HepG2 (cell line): ENCODE results near the gene SEMA4B. TPM values are rescaled to one million over a fixed set of nuclear protein-coding genes. Genes with fewer than 3 reads are reported as not detected.

Experiments
- CEBPZ ChIP-seq: IDR thresholded peaks from 2 replicates; pipeline ENCODE4 v1.6.1; 2012; ENCODE audit warnings: low read length, improper control_type of control experiment
- ELF1 ChIP-seq: sonication (generic); formaldehyde crosslinking; IDR thresholded peaks from 2 replicates; pipeline ENCODE4 v1.4.0; 2020; ENCODE audit warnings: missing genetic modification reagents
- ETV5 ChIP-seq: IDR thresholded peaks from 2 replicates; pipeline ENCODE4 v1.6.1; 2018; ENCODE audit warnings: missing biosample characterization, missing genetic modification reagents, inconsistent platforms, borderline replicate concordance
- HDAC1 ChIP-seq: sonication (generic); formaldehyde crosslinking; IDR thresholded peaks from 2 replicates; pipeline ENCODE4 v1.5.1; 2020; ENCODE audit warnings: mild to moderate bottlenecking, missing genetic modification reagents
- KLF6 ChIP-seq: IDR thresholded peaks from 2 replicates; pipeline ENCODE4 v1.8.0; 2016; ENCODE audit warnings: missing biosample characterization, missing genetic modification reagents
- NFKBIZ ChIP-seq: IDR thresholded peaks from 2 replicates; pipeline ENCODE4 v1.6.1; 2018; ENCODE audit warnings: missing genetic modification reagents, missing compliant biosample characterization
- NONO ChIP-seq, 2 experiments: fragments of 450-650 bp in 1 of 2; sonication (generic) in 1 of 2; formaldehyde crosslinking in 1 of 2; IDR thresholded peaks in 1 of 2; conservative IDR thresholded peaks in 1 of 2; 2 replicates each; pipeline versions ENCODE4 v1.6.1 to v1.8.0; 2017 to 2022; ENCODE audit warnings: mild to moderate bottlenecking in 1 of 2, missing genetic modification reagents in 1 of 2, moderate library complexity in 1 of 2
- ONECUT2 ChIP-seq: sonication (generic); formaldehyde crosslinking; IDR thresholded peaks from 2 replicates; pipeline ENCODE4 v1.4.0; 2020; ENCODE audit warnings: missing genetic modification reagents
- POLR2G ChIP-seq: fragments of 200-400 bp; formaldehyde crosslinking; IDR thresholded peaks from 2 replicates; pipeline ENCODE4 v1.6.1; 2018; ENCODE audit warnings: mild to moderate bottlenecking, low read depth, low read length, moderate library complexity
- RARG ChIP-seq: sonication (generic); formaldehyde crosslinking; IDR thresholded peaks from 2 replicates; pipeline ENCODE4 v1.4.0; 2020; ENCODE audit warnings: low read depth, mild to moderate bottlenecking, missing genetic modification reagents
- RFXANK ChIP-seq: IDR thresholded peaks from 2 replicates; pipeline ENCODE4 v1.6.1; 2016
- RFXAP ChIP-seq: sonication (generic); formaldehyde crosslinking; IDR thresholded peaks from 2 replicates; pipeline ENCODE4 v1.4.0; 2020; ENCODE audit warnings: missing genetic modification reagents, borderline replicate concordance
- SMC3 ChIP-seq: IDR thresholded peaks from 2 replicates; pipeline ENCODE4 v1.6.1; 2011; ENCODE audit warnings: low read length, improper control_type of control experiment
- TARDBP ChIP-seq: sonication (generic); formaldehyde crosslinking; IDR thresholded peaks from 2 replicates; pipeline ENCODE4 v1.8.0; 2022; ENCODE audit warnings: mild to moderate bottlenecking, missing genetic modification reagents
- ZBTB4 ChIP-seq: sonication (generic); formaldehyde crosslinking; IDR thresholded peaks from 2 replicates; pipeline ENCODE4 v1.4.0; 2020; ENCODE audit warnings: missing genetic modification reagents, mild to moderate bottlenecking, borderline replicate concordance
- ZNF207 ChIP-seq: fragments of 450-650 bp; IDR thresholded peaks from 2 replicates; pipeline ENCODE4 v1.6.1; 2016; ENCODE audit warnings: antibody characterized with exemption, borderline replicate concordance
- ZNF326 ChIP-seq: sonication (generic); formaldehyde crosslinking; IDR thresholded peaks from 2 replicates; pipeline ENCODE4 v1.4.0; 2020; ENCODE audit warnings: missing genetic modification reagents, borderline replicate concordance
- ZNF496 ChIP-seq: sonication (generic); formaldehyde crosslinking; IDR thresholded peaks from 2 replicates; pipeline ENCODE4 v1.8.1; 2023; ENCODE audit warnings: mild to moderate bottlenecking, moderate library complexity, missing genetic modification reagents; ENCODE audit not compliant: insufficient replicate concordance
- ZNF780A ChIP-seq: sonication (generic); formaldehyde crosslinking; IDR thresholded peaks from 2 replicates; pipeline ENCODE4 v1.8.0; 2022; ENCODE audit warnings: mild to moderate bottlenecking, missing genetic modification reagents, moderate library complexity
- ZNF839 ChIP-seq: sonication (generic); formaldehyde crosslinking; IDR thresholded peaks from 2 replicates; pipeline ENCODE4 v1.4.0; 2020; ENCODE audit warnings: missing genetic modification reagents, mild to moderate bottlenecking, borderline replicate concordance
- ZNF878 ChIP-seq: sonication (generic); formaldehyde crosslinking; IDR thresholded peaks from 2 replicates; pipeline ENCODE4 v1.8.1; 2023; ENCODE audit warnings: mild to moderate bottlenecking, missing genetic modification reagents, moderate library complexity
- polyA plus RNA-seq, 8 experiments: library from polyadenylated mRNA; depleted of rRNA in 3 of 8; stranded (reverse) in 7 of 8; unstranded in 1 of 8; fragments of >200 nt; fragmentation: Illumina TruSeq in 4 of 8; extraction: Trizol in 4 of 8; gene quantifications; 2 replicates each; pipeline versions ENCODE4 v1.2.1 to v1.2.3, GENCODE V29; 2011 to 2016; ENCODE audit warnings: low read depth in 4 of 8, missing spikeins in 1 of 8, mixed read lengths in 1 of 8; ENCODE audit not compliant: insufficient read depth in 1 of 8
- total RNA-seq, 5 experiments: library from RNA; depleted of rRNA; stranded (reverse); fragments of >200 nt; fragmentation: Illumina TruSeq; extraction: Trizol; gene quantifications; 2 replicates each; pipeline ENCODE4 v1.2.3, GENCODE V29; 2016; ENCODE audit warnings: low read depth in 1 of 5
- TF ChIP-seq, protein P1 (sequence below): sonication (generic); formaldehyde crosslinking; conservative IDR thresholded peaks from 2 replicates; pipeline ENCODE4 v1.8.1; 2023; ENCODE audit warnings: missing genetic modification reagents

SEMA4B gene
- total and polyA plus RNA-seq, 2 of the 13 experiments (the other 11 are each of a cell fraction or from before 2014, with no cell fraction given) = 2.1 to 17.0 TPM

DNA sequence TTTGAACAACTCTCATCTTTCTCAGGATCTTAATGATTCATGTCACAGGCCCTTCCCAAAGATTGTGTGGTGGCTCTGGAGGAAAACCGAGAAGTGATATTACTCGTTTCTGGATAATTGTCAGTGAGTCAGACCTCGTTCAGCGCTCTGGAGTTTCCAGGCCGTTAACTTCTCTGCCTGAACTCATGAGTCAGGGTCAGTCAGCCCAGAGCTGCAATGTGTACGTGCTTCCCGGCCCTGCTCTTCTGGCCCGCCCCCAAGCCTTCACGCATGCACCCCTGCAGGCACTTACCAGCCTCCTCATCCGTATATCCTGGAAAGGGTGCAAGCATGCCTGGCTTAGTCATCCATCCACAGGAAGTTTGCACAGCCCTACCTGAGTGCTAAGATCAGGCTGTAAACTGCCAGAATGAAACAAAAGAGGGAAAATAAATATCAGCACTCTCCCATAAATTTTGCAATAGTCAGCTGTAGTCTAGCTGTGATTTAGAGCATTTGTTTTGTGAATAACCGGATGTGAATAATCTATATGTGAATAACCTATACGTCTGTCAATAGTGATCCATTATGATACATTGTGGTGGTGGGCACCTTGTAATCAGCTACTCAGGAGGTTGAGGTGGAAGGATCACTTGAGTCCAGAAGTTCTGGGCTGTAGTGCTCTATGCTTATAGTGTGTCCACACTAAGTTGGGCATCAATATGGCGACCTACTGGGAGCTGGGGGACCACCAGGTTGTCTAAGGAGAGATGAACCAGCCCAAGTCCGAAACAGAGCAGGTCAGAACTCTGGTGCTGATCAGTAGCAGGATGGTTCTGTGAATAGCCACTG lies 35.3 kb upstream of the SEMA4B start (continued):
- TF ChIP-seq NONO (IDR thresholded peaks at IDR 0.05) = no peak
- TF ChIP-seq NONO (CRISPR knock-in tag; conservative IDR thresholded peaks at IDR 0.05) = peak; percentile 69
- peak; percentile 66 for TF ChIP-seq ELF1 (CRISPR knock-in tag)
- TF ChIP-seq, protein P1, sequence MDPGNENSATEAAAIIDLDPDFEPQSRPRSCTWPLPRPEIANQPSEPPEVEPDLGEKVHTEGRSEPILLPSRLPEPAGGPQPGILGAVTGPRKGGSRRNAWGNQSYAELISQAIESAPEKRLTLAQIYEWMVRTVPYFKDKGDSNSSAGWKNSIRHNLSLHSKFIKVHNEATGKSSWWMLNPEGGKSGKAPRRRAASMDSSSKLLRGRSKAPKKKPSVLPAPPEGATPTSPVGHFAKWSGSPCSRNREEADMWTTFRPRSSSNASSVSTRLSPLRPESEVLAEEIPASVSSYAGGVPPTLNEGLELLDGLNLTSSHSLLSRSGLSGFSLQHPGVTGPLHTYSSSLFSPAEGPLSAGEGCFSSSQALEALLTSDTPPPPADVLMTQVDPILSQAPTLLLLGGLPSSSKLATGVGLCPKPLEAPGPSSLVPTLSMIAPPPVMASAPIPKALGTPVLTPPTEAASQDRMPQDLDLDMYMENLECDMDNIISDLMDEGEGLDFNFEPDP (CRISPR knock-in tag) = no peak
- no peak for TF ChIP-seq ZNF326 (CRISPR knock-in tag)
- no peak for TF ChIP-seq CEBPZ
- no peak for TF ChIP-seq ZBTB4 (CRISPR knock-in tag)
- TF ChIP-seq KLF6 (CRISPR knock-in tag) = no peak
- TF ChIP-seq ZNF780A (CRISPR knock-in tag) = no peak
- peak; percentile 51; the same call in 1 of the 2 replicates for TF ChIP-seq POLR2G
- no peak for TF ChIP-seq ZNF496 (CRISPR knock-in tag)
- peak; percentile 99 for TF ChIP-seq ETV5 (CRISPR knock-in tag)
- no peak for TF ChIP-seq RARG (CRISPR knock-in tag)
- 0 out of 2 replicates have a peak, but pooled peaks have one; percentile 41 for TF ChIP-seq RFXAP (CRISPR knock-in tag)
- TF ChIP-seq ZNF207 = no peak
- peak; percentile 47; the same call in 1 of the 2 replicates for TF ChIP-seq TARDBP (CRISPR knock-in tag)
- peak; percentile 55 for TF ChIP-seq HDAC1 (CRISPR knock-in tag)
- peak; percentile 95 for TF ChIP-seq ZNF878 (CRISPR knock-in tag)
- no peak for TF ChIP-seq RFXANK
- no peak for TF ChIP-seq ONECUT2 (CRISPR knock-in tag)
- no peak for TF ChIP-seq NFKBIZ
- TF ChIP-seq SMC3 = no peak
- no peak for TF ChIP-seq ZNF839
